Uterus (tissue), 4 donors: ENCODE measurements around the gene ZIC1. TPM values are rescaled to one million over a fixed set of nuclear protein-coding genes. Genes with fewer than 3 reads are reported as not detected.

Experiments
- DNase-seq, 2 donors: peaks; one replicate each; pipeline ENCODE4 v3.0.0-alpha.2; 2019 to 2020
- H3K27ac ChIP-seq, 2 donors: fragments of 200-600 bp; sonication (generic); 1 replicate in 1 of 2; 2 replicates in 1 of 2; pipeline ENCODE4 v1.5.1; 2016 to 2018
- H3K27me3 ChIP-seq, 2 donors: fragments of 200-600 bp; sonication (generic); one replicate each; pipeline ENCODE4 v1.5.1; 2018 to 2019; ENCODE audit warnings: control low read depth in 1 of 2
- H3K36me3 ChIP-seq, 2 donors: fragments of 200-600 bp; sonication (generic); one replicate each; pipeline ENCODE4 v1.5.1; 2019; ENCODE audit warnings: control low read depth in 1 of 2
- H3K4me1 ChIP-seq, 2 donors: fragments of 200-600 bp; sonication (generic); one replicate each; pipeline ENCODE4 v1.5.1; 2018 to 2019; ENCODE audit warnings: control low read depth in 1 of 2
- H3K4me3 ChIP-seq, 2 donors: fragments of 200-600 bp; sonication (generic); 1 replicate in 1 of 2; 2 replicates in 1 of 2; pipeline ENCODE4 v1.5.1; 2018 to 2019; ENCODE audit warnings: mild to moderate bottlenecking in 1 of 2
- H3K9me3 ChIP-seq, 2 donors: fragments of 200-600 bp; sonication (generic); one replicate each; pipeline ENCODE4 v1.5.1; 2019; ENCODE audit warnings: control low read depth in 1 of 2
- CTCF ChIP-seq, 4 experiments: fragments of 200-600 bp in 2 of 4; fragments of 450-650 bp in 2 of 4; sonication (generic) in 2 of 4; IDR thresholded peaks; one replicate each; pipeline ENCODE4 v1.5.1; 2016 to 2019; ENCODE audit warnings: antibody characterized with exemption in 4 of 4, mild to moderate bottlenecking in 2 of 4, moderate library complexity in 1 of 4
- POLR2A ChIP-seq, 2 donors: fragments of 450-650 bp; IDR thresholded peaks; one replicate each; pipeline ENCODE4 v1.6.1; 2016; ENCODE audit warnings: antibody characterized with exemption in 2 of 2, mild to moderate bottlenecking in 1 of 2, moderate library complexity in 1 of 2
- intact Hi-C: fragments of 100-400 bp; cut with DNase I; formaldehyde crosslinking; loops from one replicate; pipeline ENCODE4 v1.15.1; 2023; ENCODE audit warnings: low total_unique reads
- total RNA-seq, 4 donors: library from RNA; depleted of rRNA in 3 of 4; stranded (reverse); fragments of >200 nt in 3 of 4; gene quantifications; one replicate each; pipeline versions ENCODE4 v1.1.0 to v1.2.4, GENCODE V29; 2014 to 2023
- donor health status: DM: yes; HTN: yes; CAD: no.

The ZIC1 gene
- total RNA-seq, 4 donors from 2014 or later = not detected

DNA sequence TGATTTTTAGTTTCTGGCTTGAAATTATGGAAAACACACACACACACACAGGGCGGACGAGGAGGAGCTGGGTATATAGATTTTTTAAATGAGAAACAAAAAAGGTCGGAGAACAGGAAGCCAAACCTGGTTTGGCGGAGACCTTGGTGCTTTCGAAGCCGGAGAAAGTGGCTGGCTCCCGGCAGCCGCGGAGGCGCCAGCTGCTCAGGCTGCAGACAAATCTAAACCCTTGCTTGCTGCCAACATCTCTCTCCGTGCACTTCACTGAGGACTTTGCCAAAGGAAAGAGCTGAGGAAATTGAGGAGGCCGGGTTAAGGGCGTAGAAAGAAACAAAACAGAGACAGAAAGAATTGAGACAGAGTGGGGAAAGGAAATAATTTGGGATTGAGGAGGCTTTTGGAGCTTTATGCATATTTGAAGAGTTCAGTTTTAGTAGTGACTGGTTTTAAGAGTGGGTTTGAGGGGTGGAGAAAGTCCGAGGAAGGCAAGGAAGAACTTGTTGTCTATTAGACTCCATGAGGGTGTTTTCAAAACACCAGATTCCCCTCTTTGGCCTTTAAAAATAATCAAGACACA is 2.2 kb downstream of the ZIC1 start:
- H3K4me1 ChIP-seq = peaks cover 0 to 15% of the 10 kb centered on the region in 2 donors
- H3K36me3 ChIP-seq = no peaks in the 10 kb centered on the region
- no peaks in the 10 kb centered on the region for H3K9me3 ChIP-seq
- no peak overlapping the region for H3K27ac ChIP-seq
- no peak for TF ChIP-seq POLR2A (IDR thresholded peaks at IDR 0.05)
- TF ChIP-seq CTCF (IDR thresholded peaks at IDR 0.05) = no peak
- peak overlapping the region in 1 of 2 donors; percentile 17 for H3K4me3 ChIP-seq
- intact Hi-C loops = no loop called here
- DNase-seq = no peak
- peaks cover 35 to 97% of the 10 kb centered on the region in 2 donors for H3K27me3 ChIP-seq

DNA sequence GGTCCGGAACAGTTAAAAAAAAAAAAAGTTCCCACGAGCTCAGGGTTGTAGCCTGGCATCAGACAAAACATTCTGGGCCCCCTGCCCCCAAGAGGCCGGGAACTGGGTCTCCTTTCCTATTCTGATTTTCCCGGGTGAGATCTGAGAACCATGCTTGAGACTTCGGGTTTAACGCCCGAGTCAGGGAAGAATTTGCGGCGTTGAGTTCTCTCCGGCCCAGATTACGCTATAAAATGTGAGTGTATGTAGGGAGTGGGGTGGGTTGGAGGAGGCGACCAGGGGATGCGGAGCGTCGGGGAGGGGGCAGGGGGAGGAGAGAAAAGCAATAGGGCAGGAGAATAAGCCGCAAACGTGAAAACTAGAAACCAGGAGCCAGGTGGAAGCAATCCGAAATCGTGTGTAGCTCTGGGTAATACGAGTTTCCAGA is 2.7 kb downstream of the ZIC1 start:
- no peak overlapping the region for H3K4me3 ChIP-seq
- no peaks in the 10 kb centered on the region for H3K36me3 ChIP-seq
- H3K4me1 ChIP-seq = peaks cover 0 to 15% of the 10 kb centered on the region in 2 donors
- H3K27me3 ChIP-seq = peaks cover 35 to 96% of the 10 kb centered on the region in 2 donors
- no peak for TF ChIP-seq POLR2A (IDR thresholded peaks at IDR 0.05)
- TF ChIP-seq CTCF (IDR thresholded peaks at IDR 0.05) = no peak
- intact Hi-C loops = no loop called here
- H3K27ac ChIP-seq = no peak overlapping the region
- DNase-seq = no peak
- H3K9me3 ChIP-seq = no peaks in the 10 kb centered on the region

- Histone ChIP-seq H3K27me3 (peaks cover 35 to 95% of the 10 kb centered on the region in 2 donors), H3K4me3 (no peak overlapping the region), H3K4me1 (peaks cover 0 to 15% of the 10 kb centered on the region in 2 donors), H3K9me3 (no peaks in the 10 kb centered on the region), H3K27ac (no peak overlapping the region), H3K36me3 (no peaks in the 10 kb centered on the region)
- intact Hi-C loops = no loop called here
- TF ChIP-seq CTCF (IDR thresholded peaks at IDR 0.05) (no peak), POLR2A (IDR thresholded peaks at IDR 0.05) (no peak)
- no peak for DNase-seq
These were observed 3.2 kb downstream of the ZIC1 start for GRCh38 chr3:147412261-147412916.

- no peak for DNase-seq
- peak overlapping the region in 1 of 2 donors; percentile 17 for H3K4me3 ChIP-seq
- H3K27me3 ChIP-seq = peaks cover 34 to 95% of the 10 kb centered on the region in 2 donors
- H3K27ac ChIP-seq = no peak overlapping the region
- peaks cover 0 to 15% of the 10 kb centered on the region in 2 donors for H3K4me1 ChIP-seq
- no peaks in the 10 kb centered on the region for H3K9me3 ChIP-seq
- H3K36me3 ChIP-seq = no peaks in the 10 kb centered on the region
- TF ChIP-seq CTCF (IDR thresholded peaks at IDR 0.05) = no peak
- TF ChIP-seq POLR2A (IDR thresholded peaks at IDR 0.05) = no peak
- intact Hi-C loops = no loop called here
These were observed 3.9 kb downstream of the ZIC1 start for GRCh38 chr3:147412917-147413685.
